ENCODE measurements around the gene KAZN. TPM values are rescaled to one million over a fixed set of nuclear protein-coding genes. Genes with fewer than 3 reads are reported as not detected.
A peak's percentile ranks its signal among the peaks of the same experiment; 100 is the strongest.

KAZN gene
- 7.4 and 8.9 TPM in 2 replicates for total RNA-seq (2012; rRNA removed)

DNA sequence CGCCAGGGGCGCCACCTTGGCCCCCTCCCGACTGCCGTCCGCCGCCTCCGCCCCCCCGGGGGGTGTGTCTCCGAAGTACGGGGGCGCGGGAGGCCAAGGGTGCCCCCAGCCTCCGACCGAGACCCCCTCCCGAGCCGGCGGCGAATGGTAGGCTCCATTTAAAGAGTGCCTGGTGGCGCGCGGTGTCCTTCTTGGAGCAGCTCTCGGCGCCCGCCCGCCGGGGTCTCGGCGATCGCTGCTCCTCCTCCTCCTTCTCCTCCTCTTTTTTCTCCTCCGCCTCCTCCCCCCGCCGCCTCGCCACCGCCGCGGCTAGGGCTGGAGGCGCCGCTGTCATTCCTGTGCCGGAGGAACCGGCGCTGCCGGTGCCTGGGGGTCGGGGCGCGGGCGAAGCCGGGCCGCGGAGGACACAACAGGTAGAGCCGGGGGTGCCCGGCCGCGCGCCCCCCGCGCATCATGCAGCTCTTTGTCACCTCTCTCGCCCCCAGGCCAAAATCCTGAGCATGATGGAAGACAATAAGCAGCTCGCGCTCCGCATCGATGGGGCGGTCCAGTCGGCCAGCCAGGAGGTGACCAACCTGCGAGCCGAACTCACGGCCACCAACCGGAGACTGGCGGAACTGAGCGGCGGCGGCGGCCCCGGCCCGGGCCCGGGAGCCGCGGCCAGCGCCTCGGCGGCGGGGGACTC lies at the start of gene KAZN:
KAZN (plus strand) TSS at position 188 of the 685 bp plus-strand sequence.
- Histone ChIP-seq H3K4me2 (ENCODE audit: low read length) (peak within 1 kb of the TSS; percentile 84), H3K4me3 (ENCODE audit: low read length) (peak within 1 kb of the TSS; percentile 64), H3K36me3 (ENCODE audit: insufficient read depth, low read length) (no peaks in the 10 kb centered on the region), H3K9me3 (replicated peaks; ENCODE audit: low read length) (no peaks in the 10 kb centered on the region), H3K27me3 (ENCODE audit: control insufficient read depth, insufficient read depth, low read length) (peaks cover 44% of the 10 kb centered on the region), H3K4me1 (ENCODE audit: control insufficient read depth, insufficient read depth, low read length) (no peaks in the 10 kb centered on the region), H3K9ac (ENCODE audit: low read depth, low read length) (no peak within 1 kb of the TSS)

DNA sequence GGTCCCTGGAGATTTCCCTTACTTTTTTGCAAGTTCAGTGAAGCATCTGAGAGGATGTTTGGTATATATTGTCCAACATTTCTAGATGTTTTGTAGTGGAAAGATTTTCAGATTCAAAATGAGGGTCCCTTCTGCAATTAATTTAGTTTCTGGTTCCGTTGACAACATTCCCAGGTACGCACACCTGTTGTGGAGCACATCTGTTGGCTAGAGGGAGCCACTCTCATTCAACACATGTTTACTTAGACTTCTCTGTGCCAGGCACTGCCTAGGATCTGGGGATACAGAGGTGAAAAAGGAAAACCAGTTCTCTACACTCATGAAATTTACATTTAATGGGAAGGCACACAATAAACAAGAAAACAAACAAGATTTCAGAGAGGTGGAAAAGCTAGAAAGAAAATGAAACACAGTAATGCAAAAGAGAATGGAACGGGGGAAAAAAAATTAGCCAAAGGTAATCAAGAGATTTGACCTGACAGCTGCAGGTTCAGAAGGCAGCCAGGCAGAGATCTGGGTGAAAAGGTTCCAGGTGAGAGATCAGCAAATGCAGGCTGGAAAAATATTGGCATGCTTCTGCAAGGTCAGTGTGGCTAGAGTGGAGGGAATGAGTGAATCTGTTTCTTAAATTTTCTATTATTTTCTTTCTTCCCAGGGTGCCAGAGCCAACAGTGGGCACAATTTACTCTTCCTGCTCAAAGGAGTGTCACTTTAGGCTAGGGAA lies 48.4 kb upstream of the KAZN start:
- H3K36me3 ChIP-seq (ENCODE audit: insufficient read depth, low read length): no peaks in the 10 kb centered on the region
- H3K4me2 ChIP-seq (ENCODE audit: low read length): no peak overlapping the region
- peaks cover 10% of the 10 kb centered on the region for H3K27me3 ChIP-seq (ENCODE audit: control insufficient read depth, insufficient read depth, low read length)
- H3K9me3 ChIP-seq (replicated peaks; ENCODE audit: low read length): no peaks in the 10 kb centered on the region
- no peak overlapping the region for H3K9ac ChIP-seq (ENCODE audit: low read depth, low read length)
- no peak overlapping the region for H3K4me3 ChIP-seq (ENCODE audit: low read length)
- H3K4me1 ChIP-seq (ENCODE audit: control insufficient read depth, insufficient read depth, low read length): no peaks in the 10 kb centered on the region

DNA sequence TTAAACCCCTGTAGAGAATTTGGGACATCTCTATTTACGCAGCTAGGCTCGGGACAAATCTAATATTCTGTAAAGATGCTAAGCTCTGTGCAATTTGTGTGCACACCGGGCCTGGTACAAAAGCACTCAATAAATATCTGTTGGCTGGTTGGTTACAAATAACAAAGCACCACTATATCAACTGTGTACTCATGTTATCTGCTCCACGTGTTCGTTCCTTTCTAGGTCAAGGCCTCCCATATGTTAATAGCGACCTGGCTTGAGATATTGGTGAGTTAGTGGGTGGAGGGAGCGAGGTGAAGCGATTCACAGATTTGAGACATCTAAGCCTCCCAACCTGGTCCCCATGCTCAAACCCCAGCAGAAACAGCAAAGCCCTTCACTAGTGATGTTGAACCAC lies 47.1 kb upstream of the KAZN start:
- peaks cover 14% of the 10 kb centered on the region for H3K27me3 ChIP-seq (ENCODE audit: control insufficient read depth, insufficient read depth, low read length)
- H3K4me1 ChIP-seq (ENCODE audit: control insufficient read depth, insufficient read depth, low read length): no peaks in the 10 kb centered on the region
- H3K4me2 ChIP-seq (ENCODE audit: low read length): no peak overlapping the region
- no peaks in the 10 kb centered on the region for H3K9me3 ChIP-seq (replicated peaks; ENCODE audit: low read length)
- no peak overlapping the region for H3K4me3 ChIP-seq (ENCODE audit: low read length)
- H3K9ac ChIP-seq (ENCODE audit: low read depth, low read length): no peak overlapping the region
- H3K36me3 ChIP-seq (ENCODE audit: insufficient read depth, low read length): no peaks in the 10 kb centered on the region

GRCh38 chr1:14552246-14552965 lies 46.1 kb upstream of the KAZN start:
- Histone ChIP-seq H3K9me3 (replicated peaks; ENCODE audit: low read length) (no peaks in the 10 kb centered on the region), H3K27me3 (ENCODE audit: control insufficient read depth, insufficient read depth, low read length) (peaks cover 18% of the 10 kb centered on the region), H3K4me2 (ENCODE audit: low read length) (no peak overlapping the region), H3K9ac (ENCODE audit: low read depth, low read length) (no peak overlapping the region), H3K36me3 (ENCODE audit: insufficient read depth, low read length) (no peaks in the 10 kb centered on the region), H3K4me3 (ENCODE audit: low read length) (no peak overlapping the region), H3K4me1 (ENCODE audit: control insufficient read depth, insufficient read depth, low read length) (no peaks in the 10 kb centered on the region)

DNA sequence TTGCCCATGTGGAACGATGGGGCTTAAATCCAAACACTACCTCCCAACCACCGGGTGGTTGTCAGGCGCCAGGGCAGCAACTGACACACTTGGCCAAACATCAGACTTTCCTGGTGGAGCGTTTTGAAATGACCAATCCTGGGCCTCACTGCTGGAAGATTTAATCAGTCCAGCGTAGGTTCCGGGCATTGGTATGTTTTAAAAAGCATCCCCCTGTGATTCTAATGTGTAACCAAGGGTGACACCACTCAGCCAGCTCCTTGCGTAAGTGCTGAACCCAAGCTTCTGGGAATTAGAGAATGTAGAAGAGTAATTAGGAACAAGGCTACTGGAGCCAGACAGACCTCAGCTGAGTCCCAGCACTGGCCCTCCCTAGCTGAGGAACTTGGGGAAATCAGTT lies 44.8 kb upstream of the KAZN start:
- peaks cover 18% of the 10 kb centered on the region for H3K27me3 ChIP-seq (ENCODE audit: control insufficient read depth, insufficient read depth, low read length)
- H3K36me3 ChIP-seq (ENCODE audit: insufficient read depth, low read length): no peaks in the 10 kb centered on the region
- H3K4me3 ChIP-seq (ENCODE audit: low read length): no peak overlapping the region
- no peak overlapping the region for H3K4me2 ChIP-seq (ENCODE audit: low read length)
- H3K9me3 ChIP-seq (replicated peaks; ENCODE audit: low read length): no peaks in the 10 kb centered on the region
- H3K9ac ChIP-seq (ENCODE audit: low read depth, low read length): no peak overlapping the region
- H3K4me1 ChIP-seq (ENCODE audit: control insufficient read depth, insufficient read depth, low read length): no peaks in the 10 kb centered on the region

- Histone ChIP-seq H3K27me3 (ENCODE audit: control insufficient read depth, insufficient read depth, low read length) (peaks cover 25% of the 10 kb centered on the region), H3K4me3 (ENCODE audit: low read length) (no peak overlapping the region), H3K9ac (ENCODE audit: low read depth, low read length) (no peak overlapping the region), H3K4me2 (ENCODE audit: low read length) (no peak overlapping the region), H3K9me3 (replicated peaks; ENCODE audit: low read length) (no peaks in the 10 kb centered on the region), H3K36me3 (ENCODE audit: insufficient read depth, low read length) (no peaks in the 10 kb centered on the region), H3K4me1 (ENCODE audit: control insufficient read depth, insufficient read depth, low read length) (no peaks in the 10 kb centered on the region)
Measured at GRCh38 chr1:14555091-14555490, 43.4 kb upstream of the KAZN start.

DNA sequence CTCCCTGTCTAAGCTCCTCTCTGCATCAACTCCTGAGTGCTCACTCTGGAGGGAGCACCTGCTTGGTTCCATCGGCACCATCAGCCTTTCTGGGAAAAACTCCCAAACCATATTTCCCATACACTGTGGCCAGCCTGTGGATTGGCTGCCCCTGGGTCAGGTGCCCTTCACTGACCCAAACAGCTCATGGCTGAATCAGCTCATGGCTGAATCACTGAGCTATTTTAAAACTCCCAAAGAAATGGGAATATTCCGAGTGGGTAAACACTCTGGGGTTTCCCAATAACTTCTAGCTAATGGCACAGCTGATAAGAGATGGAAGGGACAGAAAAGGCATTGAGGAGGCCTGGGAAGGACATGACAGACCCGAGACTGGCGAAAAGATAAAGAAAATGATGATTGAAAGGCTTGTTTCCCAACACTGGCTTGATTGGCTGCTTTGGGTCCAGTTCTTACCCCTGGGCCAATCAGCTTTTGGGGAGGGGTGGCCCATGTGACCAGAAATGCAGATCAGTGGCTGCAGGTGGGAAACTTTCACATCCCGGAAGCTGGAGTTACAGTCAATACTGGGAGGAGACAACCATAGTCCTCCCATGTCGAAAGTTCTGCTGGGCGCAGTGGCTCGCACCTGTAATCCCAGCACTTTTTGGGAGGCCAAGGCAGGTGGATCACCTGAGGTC lies 37.3 kb upstream of the KAZN start:
- H3K36me3 ChIP-seq (ENCODE audit: insufficient read depth, low read length): no peaks in the 10 kb centered on the region
- no peaks in the 10 kb centered on the region for H3K4me1 ChIP-seq (ENCODE audit: control insufficient read depth, insufficient read depth, low read length)
- no peak overlapping the region for H3K4me3 ChIP-seq (ENCODE audit: low read length)
- no peaks in the 10 kb centered on the region for H3K9me3 ChIP-seq (replicated peaks; ENCODE audit: low read length)
- H3K27me3 ChIP-seq (ENCODE audit: control insufficient read depth, insufficient read depth, low read length): peaks cover 11% of the 10 kb centered on the region
- H3K4me2 ChIP-seq (ENCODE audit: low read length): no peak overlapping the region
- no peak overlapping the region for H3K9ac ChIP-seq (ENCODE audit: low read depth, low read length)

DNA sequence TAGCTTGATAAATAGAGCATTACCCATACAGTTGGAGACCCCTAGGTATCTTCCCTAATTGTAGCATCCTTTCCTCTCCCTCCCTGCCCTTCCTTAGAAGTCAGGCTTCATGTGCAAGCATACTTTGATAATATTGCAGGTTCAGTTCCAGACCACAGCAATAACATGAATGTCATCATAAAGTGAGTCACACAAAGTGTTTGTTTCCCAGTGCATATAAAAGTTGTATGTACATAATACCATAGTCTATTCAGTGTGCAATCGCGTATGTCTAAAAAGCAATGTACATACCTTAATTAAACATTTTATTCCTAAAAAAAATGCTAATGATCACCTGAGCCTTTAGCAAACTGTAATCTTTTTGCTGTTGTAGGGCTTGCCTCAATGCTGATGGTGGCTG lies 33.4 kb upstream of the KAZN start:
- Histone ChIP-seq H3K36me3 (ENCODE audit: insufficient read depth, low read length) (no peaks in the 10 kb centered on the region), H3K27me3 (ENCODE audit: control insufficient read depth, insufficient read depth, low read length) (no peaks in the 10 kb centered on the region), H3K9ac (ENCODE audit: low read depth, low read length) (no peak overlapping the region), H3K4me1 (ENCODE audit: control insufficient read depth, insufficient read depth, low read length) (no peaks in the 10 kb centered on the region), H3K9me3 (replicated peaks; ENCODE audit: low read length) (no peaks in the 10 kb centered on the region), H3K4me3 (ENCODE audit: low read length) (no peak overlapping the region), H3K4me2 (ENCODE audit: low read length) (no peak overlapping the region)

DNA sequence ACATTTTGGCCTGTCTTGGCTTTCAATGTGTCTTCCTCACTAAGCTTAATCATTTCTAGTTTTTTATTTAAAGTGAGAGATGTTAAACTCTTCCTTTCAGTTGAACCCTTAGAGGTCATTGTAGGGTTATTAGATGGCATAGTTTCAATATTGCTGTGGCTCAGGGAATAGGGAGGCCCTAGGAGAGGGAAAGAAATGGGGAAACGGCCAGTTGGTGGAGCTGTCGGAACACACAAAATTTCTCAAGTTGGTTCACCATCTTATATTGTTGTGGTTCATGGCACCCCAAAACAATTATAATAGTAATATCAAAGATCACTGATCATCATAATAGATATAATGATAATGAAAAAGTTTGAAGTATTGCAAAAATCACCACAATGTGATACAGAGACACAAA lies 31.4 kb upstream of the KAZN start:
- Histone ChIP-seq H3K27me3 (ENCODE audit: control insufficient read depth, insufficient read depth, low read length) (no peaks in the 10 kb centered on the region), H3K4me1 (ENCODE audit: control insufficient read depth, insufficient read depth, low read length) (no peaks in the 10 kb centered on the region), H3K9ac (ENCODE audit: low read depth, low read length) (no peak overlapping the region), H3K4me2 (ENCODE audit: low read length) (no peak overlapping the region), H3K36me3 (ENCODE audit: insufficient read depth, low read length) (no peaks in the 10 kb centered on the region), H3K4me3 (ENCODE audit: low read length) (no peak overlapping the region), H3K9me3 (replicated peaks; ENCODE audit: low read length) (no peaks in the 10 kb centered on the region)

DNA sequence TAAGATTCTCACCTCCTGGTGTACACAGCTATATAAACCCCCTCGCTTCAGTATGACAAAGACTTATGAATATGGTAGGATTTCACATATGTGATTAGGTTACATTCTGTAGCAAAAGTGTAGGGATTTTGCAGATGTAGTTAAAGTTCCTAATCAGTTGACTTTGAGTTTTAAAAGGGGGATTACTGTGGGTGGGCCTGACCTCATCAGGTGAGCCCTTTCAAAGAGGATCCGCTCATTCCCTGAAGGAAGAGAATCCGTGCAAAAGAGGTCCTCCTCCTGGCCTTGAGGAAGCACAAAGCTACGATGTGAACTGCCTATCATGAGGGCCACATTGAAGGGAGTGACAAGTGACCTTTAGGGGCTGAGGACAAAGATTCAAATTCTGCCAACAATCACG lies 30.6 kb upstream of the KAZN start:
- no peaks in the 10 kb centered on the region for H3K36me3 ChIP-seq (ENCODE audit: insufficient read depth, low read length)
- no peak overlapping the region for H3K4me2 ChIP-seq (ENCODE audit: low read length)
- no peak overlapping the region for H3K9ac ChIP-seq (ENCODE audit: low read depth, low read length)
- H3K27me3 ChIP-seq (ENCODE audit: control insufficient read depth, insufficient read depth, low read length): no peaks in the 10 kb centered on the region
- H3K4me1 ChIP-seq (ENCODE audit: control insufficient read depth, insufficient read depth, low read length): no peaks in the 10 kb centered on the region
- H3K4me3 ChIP-seq (ENCODE audit: low read length): no peak overlapping the region
- no peaks in the 10 kb centered on the region for H3K9me3 ChIP-seq (replicated peaks; ENCODE audit: low read length)

GRCh38 chr1:14568716-14569355 lies 29.6 kb upstream of the KAZN start:
- no peaks in the 10 kb centered on the region for H3K36me3 ChIP-seq (ENCODE audit: insufficient read depth, low read length)
- H3K4me2 ChIP-seq (ENCODE audit: low read length): no peak overlapping the region
- H3K4me1 ChIP-seq (ENCODE audit: control insufficient read depth, insufficient read depth, low read length): no peaks in the 10 kb centered on the region
- H3K9me3 ChIP-seq (replicated peaks; ENCODE audit: low read length): no peaks in the 10 kb centered on the region
- H3K27me3 ChIP-seq (ENCODE audit: control insufficient read depth, insufficient read depth, low read length): no peaks in the 10 kb centered on the region
- H3K4me3 ChIP-seq (ENCODE audit: low read length): no peak overlapping the region
- H3K9ac ChIP-seq (ENCODE audit: low read depth, low read length): no peak overlapping the region

All from skeletal muscle satellite cell (primary cell).